Measurements from ENCODE around the gene PHLDA3. TPM values are rescaled to one million over a fixed set of nuclear protein-coding genes. Genes with fewer than 3 reads are reported as not detected.
A peak's percentile ranks its signal among the peaks of the same experiment; 100 is the strongest.

The PHLDA3 gene
- total and polyA plus RNA-seq, 3 experiments from 2014 or later = 1.0 to 22.7 (median 18.6) TPM

DNA sequence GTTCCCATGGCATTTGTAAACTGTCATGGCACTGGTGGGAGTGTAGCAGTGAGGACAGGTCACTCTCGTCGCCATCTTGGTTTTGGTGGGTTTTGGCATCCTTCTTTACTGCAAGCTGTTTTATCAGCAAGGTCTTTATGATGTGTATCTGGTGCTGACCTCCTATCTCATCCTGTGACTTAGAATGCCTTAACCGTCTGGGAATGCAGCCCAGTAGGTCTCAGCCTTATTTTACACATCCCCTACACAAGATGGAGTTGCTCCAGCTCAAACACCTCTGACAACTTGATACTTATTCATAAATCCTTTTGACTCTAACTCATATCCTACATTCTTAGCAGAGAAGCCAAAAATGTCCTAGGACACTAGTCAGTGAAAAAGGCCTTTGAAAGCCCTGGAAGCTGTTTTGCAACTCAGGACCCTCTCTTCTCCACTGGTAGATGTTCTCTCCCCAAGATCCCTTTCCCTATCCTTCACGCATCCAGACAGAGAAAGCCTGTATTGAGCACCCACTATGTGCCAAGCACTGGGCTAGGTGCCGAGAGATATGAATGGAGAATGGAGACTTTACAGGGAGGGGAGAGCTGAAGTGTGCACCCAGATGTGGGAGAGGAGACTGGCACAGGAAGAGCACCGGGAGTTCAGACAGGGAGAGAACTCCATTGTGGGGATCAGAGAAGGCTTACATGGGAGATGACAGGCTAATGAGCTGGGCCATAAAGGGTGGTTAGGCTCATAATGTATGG lies 44.7 kb upstream of the PHLDA3 start:
- no peaks in the 10 kb centered on the region for H3K36me3 ChIP-seq (ENCODE audit: insufficient read depth, low read length)
- Mint-ChIP-seq H3K27me3 (peaks cover 0 to 1% of the 10 kb centered on the region in 2 donors), H3K4me1 (peaks cover 5 to 13% (median 7%) of the 10 kb centered on the region in 3 donors), H3K36me3 (peaks cover 0 to 10% (median 5%) of the 10 kb centered on the region in 3 donors), H3K27ac (peak overlapping the region in 2 of 8 donors; percentile 6 to 19), H3K9me3 (no peaks in the 10 kb centered on the region), H3K4me3 (no peak overlapping the region)
- ChIA-PET POLR2A (interaction anchor here (1.0 kb wide), 1 partner anchor 32 kb away, joined by 5 read pairs; no protein-coding TSS in a partner anchor), CTCF (interaction anchor here (1.1 to 19.3 kb wide), 19 partner anchors 7 to 382 kb away, joined by 3 to 406 read pairs (median 7); no protein-coding TSS in a partner anchor)
- no peak for DNase-seq
- no peak overlapping the region for H3K27ac ChIP-seq (ENCODE audit: low read depth, low read length)
- no peaks in the 10 kb centered on the region for H3K9me3 ChIP-seq (ENCODE audit: low read length)
- H3K4me1 ChIP-seq (ENCODE audit: insufficient read depth, low read length) = no peaks in the 10 kb centered on the region
- no peaks in the 10 kb centered on the region for H3K27me3 ChIP-seq (ENCODE audit: insufficient read depth, low read length, poor library complexity, severe bottlenecking)
- H3K4me3 ChIP-seq (ENCODE audit: low read length) = no peak overlapping the region

DNA sequence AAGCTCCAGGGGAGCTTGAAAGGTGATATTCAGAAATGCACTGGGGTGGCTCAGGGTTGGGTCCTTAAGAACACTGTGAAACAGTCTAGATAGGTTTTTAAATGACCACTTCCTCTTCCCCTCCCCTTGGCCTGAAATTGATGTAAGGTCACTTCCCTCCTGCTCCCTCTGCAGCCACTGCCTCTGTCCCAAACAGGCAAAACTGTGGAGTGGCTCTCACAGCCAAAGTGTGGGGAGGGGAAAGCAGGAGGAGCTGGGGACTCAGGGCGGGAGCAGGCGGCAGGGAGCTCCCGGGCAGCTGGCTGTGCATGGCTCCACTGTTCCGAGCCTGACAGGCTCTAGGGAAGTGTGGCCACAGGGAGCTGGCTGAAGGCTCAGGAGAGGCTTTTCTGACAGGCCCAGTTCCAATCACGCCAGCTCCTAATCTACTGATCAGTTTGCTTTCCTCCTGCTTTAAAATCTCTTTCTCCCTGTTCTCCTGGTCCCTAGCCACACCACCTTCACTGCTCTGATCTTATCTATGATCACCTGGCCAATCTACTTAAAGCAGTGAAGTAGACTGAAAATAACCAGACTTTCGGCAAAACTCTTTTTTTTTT lies 43.1 kb upstream of the PHLDA3 start:
- no peak overlapping the region for H3K27ac ChIP-seq (ENCODE audit: low read depth, low read length)
- peak overlapping the region in 1 of 8 donors; percentile 66 for H3K27ac Mint-ChIP-seq
- peaks cover 0 to 9% (median 5%) of the 10 kb centered on the region in 3 donors for H3K36me3 Mint-ChIP-seq
- POLR2A ChIA-PET = no interaction called here
- peak overlapping the region in 1 of 7 donors; percentile 11 for H3K4me3 Mint-ChIP-seq
- H3K4me1 Mint-ChIP-seq = peaks cover 13 to 23% (median 17%) of the 10 kb centered on the region in 3 donors
- no peaks in the 10 kb centered on the region for H3K9me3 Mint-ChIP-seq
- H3K4me1 ChIP-seq (ENCODE audit: insufficient read depth, low read length) = peaks cover 8% of the 10 kb centered on the region
- H3K4me3 ChIP-seq (ENCODE audit: low read length) = no peak overlapping the region
- CTCF ChIA-PET = interaction anchor here (0.8 to 19.3 kb wide), 18 partner anchors 9 to 384 kb away, joined by 3 to 406 read pairs (median 6); no protein-coding TSS in a partner anchor
- no peaks in the 10 kb centered on the region for H3K9me3 ChIP-seq (ENCODE audit: low read length)
- no peak for DNase-seq
- peaks cover 0 to 1% of the 10 kb centered on the region in 2 donors for H3K27me3 Mint-ChIP-seq
- H3K36me3 ChIP-seq (ENCODE audit: insufficient read depth, low read length) = no peaks in the 10 kb centered on the region
- H3K27me3 ChIP-seq (ENCODE audit: insufficient read depth, low read length, poor library complexity, severe bottlenecking) = no peaks in the 10 kb centered on the region

DNA sequence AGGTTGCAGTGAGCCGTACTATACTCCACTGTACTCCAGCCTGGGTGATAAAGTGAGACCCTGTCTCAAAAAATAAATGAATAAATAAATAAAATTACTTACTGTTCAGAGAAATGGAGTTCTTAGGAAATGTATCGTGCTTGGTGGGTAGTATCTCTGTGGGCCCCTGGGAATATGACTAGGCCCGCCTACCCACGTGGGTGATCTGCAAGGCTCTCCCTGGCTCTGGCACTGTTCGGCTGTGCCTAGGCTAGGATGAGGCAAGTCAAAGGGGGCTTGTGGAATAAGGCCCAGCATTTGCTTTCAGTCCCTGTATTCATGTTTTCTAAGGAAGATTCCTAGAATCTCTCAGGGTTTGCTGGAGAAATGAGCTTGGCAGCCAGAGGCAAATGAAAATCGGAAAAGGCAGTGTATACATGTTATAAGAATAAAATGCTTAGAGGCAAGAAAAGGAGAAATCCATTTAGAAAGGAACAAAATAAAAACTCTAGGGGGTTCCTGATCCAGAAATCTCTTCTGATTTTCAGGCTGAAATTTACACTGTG lies 42.5 kb upstream of the PHLDA3 start:
- no peaks in the 10 kb centered on the region for H3K9me3 ChIP-seq (ENCODE audit: low read length)
- no peaks in the 10 kb centered on the region for H3K9me3 Mint-ChIP-seq
- no peaks in the 10 kb centered on the region for H3K36me3 ChIP-seq (ENCODE audit: insufficient read depth, low read length)
- H3K4me3 Mint-ChIP-seq = peak overlapping the region in 1 of 7 donors; percentile 11
- no peak overlapping the region for H3K4me3 ChIP-seq (ENCODE audit: low read length)
- H3K4me1 ChIP-seq (ENCODE audit: insufficient read depth, low read length) = peaks cover 8% of the 10 kb centered on the region
- H3K27ac Mint-ChIP-seq = peak overlapping the region in 1 of 8 donors; percentile 66
- H3K4me1 Mint-ChIP-seq = peaks cover 15 to 24% (median 18%) of the 10 kb centered on the region in 3 donors
- H3K27me3 Mint-ChIP-seq = peaks cover 0 to 1% of the 10 kb centered on the region in 2 donors
- H3K36me3 Mint-ChIP-seq = peaks cover 0 to 10% (median 5%) of the 10 kb centered on the region in 3 donors
- CTCF ChIA-PET = interaction anchor here (1.4 to 19.3 kb wide), 8 partner anchors 9 to 76 kb away, joined by 4 to 406 read pairs (median 10); no protein-coding TSS in a partner anchor
- DNase-seq = no peak
- no peak overlapping the region for H3K27ac ChIP-seq (ENCODE audit: low read depth, low read length)
- H3K27me3 ChIP-seq (ENCODE audit: insufficient read depth, low read length, poor library complexity, severe bottlenecking) = no peaks in the 10 kb centered on the region
- POLR2A ChIA-PET = no interaction called here

GRCh38 chr1:201510734-201511133 lies 41.7 kb upstream of the PHLDA3 start:
- Histone ChIP-seq H3K4me1 (ENCODE audit: insufficient read depth, low read length) (peaks cover 15% of the 10 kb centered on the region), H3K27me3 (ENCODE audit: insufficient read depth, low read length, poor library complexity, severe bottlenecking) (no peaks in the 10 kb centered on the region), H3K27ac (ENCODE audit: low read depth, low read length) (no peak overlapping the region), H3K9me3 (ENCODE audit: low read length) (no peaks in the 10 kb centered on the region), H3K36me3 (ENCODE audit: insufficient read depth, low read length) (no peaks in the 10 kb centered on the region), H3K4me3 (ENCODE audit: low read length) (no peak overlapping the region)
- no peaks in the 10 kb centered on the region for H3K9me3 Mint-ChIP-seq
- H3K4me3 Mint-ChIP-seq = no peak overlapping the region
- no peak overlapping the region for H3K27ac Mint-ChIP-seq
- H3K4me1 Mint-ChIP-seq = peaks cover 22 to 31% (median 25%) of the 10 kb centered on the region in 3 donors
- peaks cover 0 to 9% (median 5%) of the 10 kb centered on the region in 3 donors for H3K36me3 Mint-ChIP-seq
- DNase-seq = no peak
- ChIA-PET CTCF (interaction anchor here (1.4 to 19.3 kb wide), 2 partner anchors 12 to 28 kb away, joined by 4 to 406 read pairs; no protein-coding TSS in a partner anchor), POLR2A (no interaction called here)
- no peaks in the 10 kb centered on the region for H3K27me3 Mint-ChIP-seq

DNA sequence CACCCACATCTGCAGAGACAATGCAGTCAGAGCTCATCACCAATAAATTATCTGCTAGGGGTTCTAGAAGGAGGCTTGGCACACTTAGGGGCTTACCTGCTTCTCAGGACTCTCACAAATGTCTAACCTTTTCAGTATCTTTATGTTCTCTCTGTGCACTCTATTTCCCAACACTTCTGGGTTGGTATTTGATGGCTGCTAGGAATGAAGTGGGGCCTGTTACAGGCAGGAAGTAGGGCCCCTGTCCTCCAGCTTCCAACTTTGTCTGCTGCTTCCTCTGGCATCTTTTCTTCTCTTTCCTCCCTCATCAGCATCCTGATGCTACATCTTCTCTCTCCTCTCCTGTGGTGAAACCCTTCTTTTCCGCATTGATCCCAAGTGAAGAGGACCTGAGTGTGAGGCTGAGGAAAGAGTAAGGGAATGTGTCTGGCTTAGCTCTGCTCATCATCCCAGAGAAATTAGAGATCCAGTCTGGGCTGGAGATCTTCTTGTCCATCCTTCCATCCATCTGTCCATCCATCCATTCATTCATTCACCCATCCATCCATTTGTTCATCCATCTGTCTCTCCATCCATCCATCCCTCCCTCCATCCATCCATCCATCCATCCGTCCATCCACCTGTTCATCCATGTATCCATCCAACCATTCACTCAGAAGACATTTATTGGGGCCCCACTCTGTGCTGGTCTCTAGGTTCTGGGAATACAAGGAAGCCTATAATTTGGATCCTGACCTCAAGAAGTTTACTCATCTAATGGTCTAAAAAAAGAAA lies 40.8 kb upstream of the PHLDA3 start:
- H3K27ac Mint-ChIP-seq = peak overlapping the region in 5 of 8 donors; percentile 10 to 80 (median 55)
- CTCF ChIA-PET = interaction anchor here (19.3 kb wide), 1 partner anchor 27 kb away, joined by 406 read pairs; no protein-coding TSS in a partner anchor
- peaks cover 30 to 40% (median 34%) of the 10 kb centered on the region in 3 donors for H3K4me1 Mint-ChIP-seq
- peak overlapping the region in 1 of 7 donors; percentile 69 for H3K4me3 Mint-ChIP-seq
- H3K36me3 Mint-ChIP-seq = peaks cover 0 to 7% (median 2%) of the 10 kb centered on the region in 3 donors
- Histone ChIP-seq H3K27ac (ENCODE audit: low read depth, low read length) (no peak overlapping the region), H3K4me1 (ENCODE audit: insufficient read depth, low read length) (peaks cover 25% of the 10 kb centered on the region), H3K9me3 (ENCODE audit: low read length) (no peaks in the 10 kb centered on the region), H3K4me3 (ENCODE audit: low read length) (no peak overlapping the region), H3K27me3 (ENCODE audit: insufficient read depth, low read length, poor library complexity, severe bottlenecking) (no peaks in the 10 kb centered on the region), H3K36me3 (ENCODE audit: insufficient read depth, low read length) (no peaks in the 10 kb centered on the region)
- no peaks in the 10 kb centered on the region for H3K27me3 Mint-ChIP-seq
- DNase-seq = no peak
- H3K9me3 Mint-ChIP-seq = no peaks in the 10 kb centered on the region
- POLR2A ChIA-PET = no interaction called here

- Mint-ChIP-seq H3K4me3 (peak overlapping the region in 3 of 7 donors; percentile 33 to 69 (median 50)), H3K9me3 (no peaks in the 10 kb centered on the region), H3K27ac (peak overlapping the region in 2 of 8 donors; percentile 6 to 10), H3K36me3 (peaks cover 0 to 4% (median 0%) of the 10 kb centered on the region in 3 donors), H3K27me3 (no peaks in the 10 kb centered on the region), H3K4me1 (peaks cover 31 to 47% (median 35%) of the 10 kb centered on the region in 3 donors)
- Histone ChIP-seq H3K36me3 (ENCODE audit: insufficient read depth, low read length) (no peaks in the 10 kb centered on the region), H3K27me3 (ENCODE audit: insufficient read depth, low read length, poor library complexity, severe bottlenecking) (no peaks in the 10 kb centered on the region), H3K4me1 (ENCODE audit: insufficient read depth, low read length) (peaks cover 25% of the 10 kb centered on the region), H3K4me3 (ENCODE audit: low read length) (no peak overlapping the region), H3K27ac (ENCODE audit: low read depth, low read length) (no peak overlapping the region), H3K9me3 (ENCODE audit: low read length) (no peaks in the 10 kb centered on the region)
- ChIA-PET CTCF (interaction anchor here (19.3 kb wide), 1 partner anchor 26 kb away, joined by 406 read pairs; no protein-coding TSS in a partner anchor), POLR2A (no interaction called here)
- no peak for DNase-seq
Observed at GRCh38 chr1:201508809-201509208, 39.8 kb upstream of the PHLDA3 start.

DNA sequence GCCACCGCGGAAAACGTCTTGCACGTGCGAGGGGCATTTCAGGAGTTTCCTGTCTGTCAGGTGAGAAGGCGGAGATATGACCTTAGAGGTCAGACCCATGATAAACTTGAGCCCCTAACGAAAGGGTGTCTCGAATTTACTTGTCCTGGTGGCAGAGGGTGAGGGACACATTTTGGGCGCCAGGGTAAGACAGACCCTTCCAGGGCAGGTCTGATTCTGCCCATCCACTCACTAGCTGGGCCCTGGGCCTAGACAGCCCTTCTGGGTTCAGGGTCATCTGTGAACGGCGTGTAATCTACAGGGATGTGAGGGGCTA lies 38.3 kb upstream of the PHLDA3 start:
- ChIA-PET CTCF (interaction anchor here (1.2 to 19.3 kb wide), 3 partner anchors 9 to 25 kb away, joined by 4 to 406 read pairs (median 7); no protein-coding TSS in a partner anchor), POLR2A (interaction anchor here (1.0 to 2.4 kb wide), 2 partner anchors 26 to 323 kb away, joined by 3 to 14 read pairs; no protein-coding TSS in a partner anchor)
- Histone ChIP-seq H3K9me3 (ENCODE audit: low read length) (no peaks in the 10 kb centered on the region), H3K27me3 (ENCODE audit: insufficient read depth, low read length, poor library complexity, severe bottlenecking) (no peaks in the 10 kb centered on the region), H3K4me3 (ENCODE audit: low read length) (peak overlapping the region; percentile 76), H3K36me3 (ENCODE audit: insufficient read depth, low read length) (no peaks in the 10 kb centered on the region), H3K4me1 (ENCODE audit: insufficient read depth, low read length) (peaks cover 25% of the 10 kb centered on the region), H3K27ac (ENCODE audit: low read depth, low read length) (peak overlapping the region; percentile 78)
- Mint-ChIP-seq H3K9me3 (no peaks in the 10 kb centered on the region), H3K27ac (peak overlapping the region; percentile 33 to 95 (median 88)), H3K27me3 (no peaks in the 10 kb centered on the region), H3K4me1 (peaks cover 35 to 50% (median 46%) of the 10 kb centered on the region in 3 donors), H3K4me3 (peak overlapping the region; percentile 83 to 94 (median 86)), H3K36me3 (peaks cover 0 to 6% (median 0%) of the 10 kb centered on the region in 3 donors)
- no peak for DNase-seq

Data from CD8-positive, alpha-beta memory T cell (primary cell).